Lung (tissue), 12 donors: Measurements from ENCODE around the gene MEAF6. TPM values are rescaled to one million over a fixed set of nuclear protein-coding genes. Genes with fewer than 3 reads are reported as not detected.
A peak's percentile ranks its signal among the peaks of the same experiment; 100 is the strongest.

ENCODE experiments used
- ATAC-seq: fragments of 200-7000 bp; cut with Tn5 transposase; one replicate; pipeline ENCODE4 v1.9.1; 2020; ENCODE audit warnings: moderate number of reproducible peaks; ENCODE audit not compliant: insufficient read depth, low FRiP score
- DNase-seq, 3 donors: peaks; one replicate each; pipeline ENCODE4 v3.0.0-alpha.2; 2013 to 2017
- H3K27ac ChIP-seq, 2 donors: one replicate each; pipeline ENCODE4 v1.5.1; 2013; ENCODE audit warnings: mild to moderate bottlenecking in 2 of 2, moderate library complexity in 2 of 2, control low read depth in 1 of 2, inconsistent platforms in 1 of 2, low read depth in 1 of 2, low read length in 1 of 2
- H3K27me3 ChIP-seq, 3 donors: one replicate each; pipeline ENCODE4 v1.5.1; 2013; ENCODE audit warnings: low read length in 2 of 3; ENCODE audit not compliant: control insufficient read depth in 3 of 3, insufficient read depth in 3 of 3
- H3K36me3 ChIP-seq, 4 donors: one replicate each; pipeline ENCODE4 v1.5.1; 2013; ENCODE audit warnings: low read length in 4 of 4, mild to moderate bottlenecking in 1 of 4, moderate library complexity in 1 of 4; ENCODE audit not compliant: control insufficient read depth in 4 of 4, insufficient read depth in 4 of 4
- H3K4me1 ChIP-seq, 5 donors: one replicate each; pipeline ENCODE4 v1.5.1; 2013; ENCODE audit warnings: low read length in 5 of 5, mild to moderate bottlenecking in 2 of 5, moderate library complexity in 1 of 5; ENCODE audit not compliant: control insufficient read depth in 5 of 5, insufficient read depth in 5 of 5
- H3K4me3 ChIP-seq: one replicate; pipeline ENCODE4 v1.5.1; 2013; ENCODE audit warnings: mild to moderate bottlenecking, control low read depth, moderate library complexity
- H3K9ac ChIP-seq, 2 donors: one replicate each; pipeline ENCODE4 v1.5.1; 2013; ENCODE audit warnings: low read length in 2 of 2, control low read depth in 1 of 2; ENCODE audit not compliant: insufficient read depth in 1 of 2
- H3K9me3 ChIP-seq, 4 donors: one replicate each; pipeline ENCODE4 v1.5.1; 2013; ENCODE audit warnings: low read length in 3 of 4, mild to moderate bottlenecking in 1 of 4, moderate library complexity in 1 of 4; ENCODE audit not compliant: control insufficient read depth in 4 of 4, insufficient read depth in 3 of 4
- CTCF ChIP-seq: IDR thresholded peaks from 2 replicates; pipeline ENCODE4 v1.5.1; 2012; ENCODE audit warnings: mild to moderate bottlenecking; ENCODE audit errors: control extremely low read depth, extremely low read depth
- WGBS, 2 donors: extraction: QIAGEN DNeasy Blood & Tissue Kit; methylation state at CpG; one replicate each; pipeline ENCODE4 v1.1.7; 2013; 5-methylcytosine and 5-hydroxymethylcytosine counted together
- polyA plus RNA-seq, 2 donors: library from polyadenylated mRNA; stranded (reverse); fragments of 200-250 nt; gene quantifications; one replicate each; pipeline ENCODE4 v1.2.1, GENCODE V29; 2013
- total RNA-seq, 2 donors: library from RNA; depleted of rRNA in 1 of 2; stranded (reverse); fragments of >200 nt in 1 of 2; gene quantifications; one replicate each; pipeline ENCODE4 v1.2.1, GENCODE V29; 2014 to 2021
- donor health status: control.
- donor health status: control.
- donor health status: Bipolar disorder and iron deficiency.
- donor health status: healthy.
- donor health status: DM: yes; HTN: yes; CAD: no.

Gene MEAF6
- total and polyA plus RNA-seq, 4 donors: 36.9 to 68.2 (median 58.8) TPM

- no peak for TF ChIP-seq CTCF
- WGBS, 2 donors: 24% methylated on average over 13 of the region's 13 CpGs
- peaks cover 0 to 31% (median 15%) of the 10 kb centered on the region in 5 donors for H3K4me1 ChIP-seq
These were observed 43.0 kb downstream of the MEAF6 start for GRCh38 chr1:37471345-37472231.

GRCh38 chr1:37469386-37469785 is 45.2 kb downstream of the MEAF6 start:
- Histone ChIP-seq H3K27ac (no peak overlapping the region), H3K9ac (no peak overlapping the region), H3K36me3 (no peaks in the 10 kb centered on the region), H3K4me1 (peaks cover 0 to 22% (median 5%) of the 10 kb centered on the region in 5 donors), H3K9me3 (no peaks in the 10 kb centered on the region), H3K4me3 (no peak overlapping the region), H3K27me3 (no peaks in the 10 kb centered on the region)
- DNase-seq (no peak), ATAC-seq (no peak)
- no peak for TF ChIP-seq CTCF
- 77 to 80% methylated on average over 3 of the region's 3 CpGs for WGBS, 2 donors

More at GRCh38 chr1:37471345-37472231, 43.0 kb downstream of the MEAF6 start:
- H3K9me3 ChIP-seq: no peaks in the 10 kb centered on the region
- H3K27ac ChIP-seq: peak overlapping the region; percentile 34 to 88
- H3K9ac ChIP-seq: no peak overlapping the region
- H3K4me3 ChIP-seq: no peak overlapping the region
- H3K36me3 ChIP-seq: peaks cover 0 to 10% (median 1%) of the 10 kb centered on the region in 4 donors
- H3K27me3 ChIP-seq: no peaks in the 10 kb centered on the region
- DNase-seq: peak; percentile 34 to 58 (median 57)
- no peak for ATAC-seq

GRCh38 chr1:37468037-37468436 is 46.5 kb downstream of the MEAF6 start:
- Histone ChIP-seq H3K27ac (no peak overlapping the region), H3K9ac (no peak overlapping the region), H3K36me3 (no peaks in the 10 kb centered on the region), H3K4me3 (no peak overlapping the region), H3K4me1 (peaks cover 0 to 13% (median 0%) of the 10 kb centered on the region in 5 donors), H3K27me3 (no peaks in the 10 kb centered on the region), H3K9me3 (no peaks in the 10 kb centered on the region)
- 91 to 94% methylated on average over 5 of the region's 5 CpGs for WGBS, 2 donors
- TF ChIP-seq CTCF: no peak
- ATAC-seq: no peak
- no peak for DNase-seq
